ENCODE data around the gene SUCLA2.

DNA sequence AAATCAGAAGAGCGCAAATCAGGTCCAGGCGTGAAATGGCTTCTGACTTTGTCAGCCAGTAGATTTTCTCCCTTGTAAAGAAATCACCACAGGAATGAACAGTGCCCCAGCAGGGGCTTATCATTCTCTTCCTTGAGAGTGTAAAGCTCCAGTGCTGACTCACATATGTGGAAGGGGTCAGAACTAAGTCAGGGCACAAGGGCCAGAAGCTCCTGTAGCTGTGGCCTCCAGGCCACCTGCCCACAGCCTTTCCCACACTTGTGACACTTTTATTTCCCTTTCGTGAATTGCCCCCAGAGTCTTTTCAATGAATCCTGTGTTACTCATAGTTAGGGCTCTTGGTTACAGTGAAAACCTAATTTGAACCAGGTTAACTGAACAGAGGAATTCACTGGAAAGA lies 99.6 kb downstream of the SUCLA2 start:
- no peak for TF ChIP-seq EZH2 (IDR thresholded peaks at IDR 0.05; ENCODE audit: insufficient read depth, poor library complexity, severe bottlenecking)
- no peak for TF ChIP-seq EZH2phosphoT487 (IDR thresholded peaks at IDR 0.05; ENCODE audit: insufficient read depth, low read depth)

Data from GM23248 (cell line).